ENCODE results near the gene LIMK2. TPM values are rescaled to one million over a fixed set of nuclear protein-coding genes. Genes with fewer than 3 reads are reported as not detected.
A peak's percentile ranks its signal among the peaks of the same experiment; 100 is the strongest.

Gene LIMK2
- total and polyA plus RNA-seq, 9 of the 15 experiments (the other 6 are each of a cell fraction or from before 2014, with no cell fraction given): 1.1 to 14.5 (median 8.5) TPM

DNA sequence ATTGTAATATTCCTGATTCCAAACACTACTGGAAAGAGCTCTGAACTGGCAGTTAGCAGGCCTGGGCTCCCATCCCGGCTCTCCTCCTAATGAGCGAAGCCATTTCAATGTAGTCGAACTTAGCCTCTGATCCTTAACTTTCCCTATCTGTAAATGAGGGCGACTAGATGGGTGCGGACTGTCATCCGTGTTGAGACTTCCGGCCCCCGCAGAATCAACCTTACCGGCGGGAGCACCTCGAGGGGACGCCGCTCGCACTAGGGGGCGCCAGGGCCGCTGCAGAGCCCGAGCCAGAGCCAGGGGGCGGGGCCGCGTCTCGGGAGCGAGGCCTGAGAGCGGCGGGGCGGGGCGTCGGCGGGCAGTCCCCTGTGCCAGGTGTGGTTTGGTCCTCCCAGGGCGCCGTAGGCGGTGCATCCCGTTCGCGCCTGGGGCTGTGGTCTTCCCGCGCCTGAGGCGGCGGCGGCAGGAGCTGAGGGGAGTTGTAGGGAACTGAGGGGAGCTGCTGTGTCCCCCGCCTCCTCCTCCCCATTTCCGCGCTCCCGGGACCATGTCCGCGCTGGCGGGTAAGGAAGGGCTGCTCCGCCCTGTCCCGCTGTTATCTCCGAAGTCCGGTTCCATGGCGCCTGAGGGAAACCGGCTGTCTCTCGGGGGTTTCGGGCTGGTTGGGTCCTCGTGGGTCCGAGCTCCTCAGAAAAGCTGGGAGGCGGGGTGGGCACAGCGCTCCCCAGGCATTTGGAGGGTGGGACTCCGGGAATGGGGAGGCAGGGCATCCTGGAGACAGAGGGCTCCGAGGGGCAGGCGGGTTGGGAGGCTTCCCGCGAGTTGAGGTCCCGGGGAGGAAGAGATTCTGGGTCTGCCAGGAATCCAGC is at the start of gene LIMK2 (continued):
- TF ChIP-seq ZNF444 (CRISPR knock-in tag; IDR thresholded peaks at IDR 0.05) (no peak), PYGO2 (tag; IDR thresholded peaks at IDR 0.05) (no peak), PHTF2 (CRISPR knock-in tag; IDR thresholded peaks at IDR 0.05) (no peak), NFIC (IDR thresholded peaks at IDR 0.05) (no peak), MCM7 (IDR thresholded peaks at IDR 0.05) (no peak), STAT5B (CRISPR knock-in tag; IDR thresholded peaks at IDR 0.05) (no peak), PURB (CRISPR knock-in tag; IDR thresholded peaks at IDR 0.05; ENCODE audit: low read depth) (no peak), MEF2D (tag; conservative IDR thresholded peaks at IDR 0.05; ENCODE audit: low read depth) (no peak), EP300 (IDR thresholded peaks at IDR 0.05; ENCODE audit: low read length) (no peak), TAF7 (tag; IDR thresholded peaks at IDR 0.05) (0 out of 2 replicates have a peak, but pooled peaks have one; percentile 17), GABPB1 (CRISPR knock-in tag; IDR thresholded peaks at IDR 0.05) (peak; percentile 81), ZNF239 (CRISPR knock-in tag; IDR thresholded peaks at IDR 0.05) (no peak), ZBTB8A (IDR thresholded peaks at IDR 0.05; ENCODE audit: partially characterized antibody) (no peak), KLF13 (tag; IDR thresholded peaks at IDR 0.05; ENCODE audit: borderline replicate concordance, low read depth) (no peak), PHF21A (IDR thresholded peaks at IDR 0.05; ENCODE audit: borderline replicate concordance, low read depth) (no peak), MAFK (IDR thresholded peaks at IDR 0.05; ENCODE audit: low read length) (no peak), TEAD1 (CRISPR knock-in tag; IDR thresholded peaks at IDR 0.05) (peak in 1 of 2 experiments; percentile 50; a peak in 1 of 4 replicates), CBX1 (IDR thresholded peaks at IDR 0.05; ENCODE audit: low read depth) (0 out of 2 replicates have a peak, but pooled peaks have one; percentile 35), ERF (CRISPR knock-in tag; IDR thresholded peaks at IDR 0.05) (no peak), RBM14 (IDR thresholded peaks at IDR 0.05; ENCODE audit: borderline replicate concordance, insufficient read depth, low read depth, low read length) (no peak)
- TF ChIP-seq, protein P1, sequence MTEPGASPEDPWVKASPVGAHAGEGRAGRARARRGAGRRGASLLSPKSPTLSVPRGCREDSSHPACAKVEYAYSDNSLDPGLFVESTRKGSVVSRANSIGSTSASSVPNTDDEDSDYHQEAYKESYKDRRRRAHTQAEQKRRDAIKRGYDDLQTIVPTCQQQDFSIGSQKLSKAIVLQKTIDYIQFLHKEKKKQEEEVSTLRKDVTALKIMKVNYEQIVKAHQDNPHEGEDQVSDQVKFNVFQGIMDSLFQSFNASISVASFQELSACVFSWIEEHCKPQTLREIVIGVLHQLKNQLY (CRISPR knock-in tag; conservative IDR thresholded peaks at IDR 0.05): no peak
- TF ChIP-seq, protein P2, sequence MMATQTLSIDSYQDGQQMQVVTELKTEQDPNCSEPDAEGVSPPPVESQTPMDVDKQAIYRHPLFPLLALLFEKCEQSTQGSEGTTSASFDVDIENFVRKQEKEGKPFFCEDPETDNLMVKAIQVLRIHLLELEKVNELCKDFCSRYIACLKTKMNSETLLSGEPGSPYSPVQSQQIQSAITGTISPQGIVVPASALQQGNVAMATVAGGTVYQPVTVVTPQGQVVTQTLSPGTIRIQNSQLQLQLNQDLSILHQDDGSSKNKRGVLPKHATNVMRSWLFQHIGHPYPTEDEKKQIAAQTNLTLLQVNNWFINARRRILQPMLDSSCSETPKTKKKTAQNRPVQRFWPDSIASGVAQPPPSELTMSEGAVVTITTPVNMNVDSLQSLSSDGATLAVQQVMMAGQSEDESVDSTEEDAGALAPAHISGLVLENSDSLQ (IDR thresholded peaks at IDR 0.05): 0 out of 2 replicates have a peak, but pooled peaks have one; percentile 8
- TF ChIP-seq, protein P3, sequence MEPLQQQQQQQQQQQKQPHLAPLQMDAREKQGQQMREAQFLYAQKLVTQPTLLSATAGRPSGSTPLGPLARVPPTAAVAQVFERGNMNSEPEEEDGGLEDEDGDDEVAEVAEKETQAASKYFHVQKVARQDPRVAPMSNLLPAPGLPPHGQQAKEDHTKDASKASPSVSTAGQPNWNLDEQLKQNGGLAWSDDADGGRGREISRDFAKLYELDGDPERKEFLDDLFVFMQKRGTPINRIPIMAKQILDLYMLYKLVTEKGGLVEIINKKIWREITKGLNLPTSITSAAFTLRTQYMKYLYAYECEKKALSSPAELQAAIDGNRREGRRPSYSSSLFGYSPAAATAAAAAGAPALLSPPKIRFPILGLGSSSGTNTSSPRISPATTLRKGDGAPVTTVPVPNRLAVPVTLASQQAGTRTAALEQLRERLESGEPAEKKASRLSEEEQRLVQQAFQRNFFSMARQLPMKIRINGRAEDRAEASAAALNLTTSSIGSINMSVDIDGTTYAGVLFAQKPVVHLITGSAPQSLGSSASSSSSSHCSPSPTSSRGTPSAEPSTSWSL (CRISPR knock-in tag; IDR thresholded peaks at IDR 0.05; ENCODE audit: borderline replicate concordance): no peak
- TF ChIP-seq, protein P4, sequence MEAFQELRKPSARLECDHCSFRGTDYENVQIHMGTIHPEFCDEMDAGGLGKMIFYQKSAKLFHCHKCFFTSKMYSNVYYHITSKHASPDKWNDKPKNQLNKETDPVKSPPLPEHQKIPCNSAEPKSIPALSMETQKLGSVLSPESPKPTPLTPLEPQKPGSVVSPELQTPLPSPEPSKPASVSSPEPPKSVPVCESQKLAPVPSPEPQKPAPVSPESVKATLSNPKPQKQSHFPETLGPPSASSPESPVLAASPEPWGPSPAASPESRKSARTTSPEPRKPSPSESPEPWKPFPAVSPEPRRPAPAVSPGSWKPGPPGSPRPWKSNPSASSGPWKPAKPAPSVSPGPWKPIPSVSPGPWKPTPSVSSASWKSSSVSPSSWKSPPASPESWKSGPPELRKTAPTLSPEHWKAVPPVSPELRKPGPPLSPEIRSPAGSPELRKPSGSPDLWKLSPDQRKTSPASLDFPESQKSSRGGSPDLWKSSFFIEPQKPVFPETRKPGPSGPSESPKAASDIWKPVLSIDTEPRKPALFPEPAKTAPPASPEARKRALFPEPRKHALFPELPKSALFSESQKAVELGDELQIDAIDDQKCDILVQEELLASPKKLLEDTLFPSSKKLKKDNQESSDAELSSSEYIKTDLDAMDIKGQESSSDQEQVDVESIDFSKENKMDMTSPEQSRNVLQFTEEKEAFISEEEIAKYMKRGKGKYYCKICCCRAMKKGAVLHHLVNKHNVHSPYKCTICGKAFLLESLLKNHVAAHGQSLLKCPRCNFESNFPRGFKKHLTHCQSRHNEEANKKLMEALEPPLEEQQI (IDR thresholded peaks at IDR 0.05): no peak

Measured in K562 (cell line).